ENCODE results near the gene APOBEC3C.

DNA sequence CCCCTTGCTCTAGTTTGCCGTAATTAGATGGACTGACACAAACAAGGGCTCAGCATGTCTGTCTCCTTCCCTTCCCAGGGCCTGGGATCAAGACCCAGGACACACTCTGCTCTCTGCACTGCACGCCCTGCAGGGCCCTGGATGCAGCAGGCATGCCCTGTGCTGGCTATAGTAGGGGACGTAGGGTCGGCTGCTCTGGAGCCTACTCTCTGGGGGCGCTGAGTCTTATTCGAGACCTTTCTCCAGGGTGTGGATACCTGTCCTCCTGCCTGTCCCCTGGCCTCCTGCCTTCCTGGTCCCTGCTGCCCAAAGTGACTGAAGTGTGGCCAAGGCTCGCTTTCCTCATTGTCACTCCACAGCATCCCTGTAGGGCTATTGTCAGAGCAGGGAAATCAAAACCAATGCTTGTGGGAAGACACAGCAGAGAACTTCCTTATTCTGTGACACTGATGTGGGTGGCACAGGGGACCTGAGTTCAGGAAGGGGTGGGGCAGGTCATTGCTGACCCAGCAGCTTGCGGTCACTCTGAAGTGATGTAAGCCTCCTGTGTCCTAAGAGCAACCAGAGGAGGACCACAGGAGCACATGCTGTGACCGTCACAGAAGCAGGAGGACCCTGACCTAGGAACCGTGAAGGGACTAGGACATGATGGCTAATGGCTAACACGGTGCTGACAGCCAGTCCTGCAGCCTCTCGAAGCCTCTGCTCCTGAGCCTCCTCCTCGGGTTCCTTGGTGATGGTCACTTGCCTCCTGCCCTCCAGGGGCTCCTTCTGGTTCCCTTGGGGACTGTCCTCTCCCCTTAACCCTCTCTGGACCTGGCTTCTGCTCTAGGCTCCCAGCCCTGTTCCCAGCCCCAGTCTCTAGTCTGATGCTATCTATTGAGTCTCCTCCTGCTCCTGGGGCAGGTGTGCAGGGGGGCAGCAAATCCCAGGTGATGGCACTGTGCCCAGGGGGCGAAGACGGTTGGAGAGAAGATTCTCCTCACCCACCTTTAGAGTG, 46.3 kb upstream of the APOBEC3C start:
- TF ChIP-seq JUND (IDR thresholded peaks at IDR 0.05): no peak
- TF ChIP-seq, protein P1, sequence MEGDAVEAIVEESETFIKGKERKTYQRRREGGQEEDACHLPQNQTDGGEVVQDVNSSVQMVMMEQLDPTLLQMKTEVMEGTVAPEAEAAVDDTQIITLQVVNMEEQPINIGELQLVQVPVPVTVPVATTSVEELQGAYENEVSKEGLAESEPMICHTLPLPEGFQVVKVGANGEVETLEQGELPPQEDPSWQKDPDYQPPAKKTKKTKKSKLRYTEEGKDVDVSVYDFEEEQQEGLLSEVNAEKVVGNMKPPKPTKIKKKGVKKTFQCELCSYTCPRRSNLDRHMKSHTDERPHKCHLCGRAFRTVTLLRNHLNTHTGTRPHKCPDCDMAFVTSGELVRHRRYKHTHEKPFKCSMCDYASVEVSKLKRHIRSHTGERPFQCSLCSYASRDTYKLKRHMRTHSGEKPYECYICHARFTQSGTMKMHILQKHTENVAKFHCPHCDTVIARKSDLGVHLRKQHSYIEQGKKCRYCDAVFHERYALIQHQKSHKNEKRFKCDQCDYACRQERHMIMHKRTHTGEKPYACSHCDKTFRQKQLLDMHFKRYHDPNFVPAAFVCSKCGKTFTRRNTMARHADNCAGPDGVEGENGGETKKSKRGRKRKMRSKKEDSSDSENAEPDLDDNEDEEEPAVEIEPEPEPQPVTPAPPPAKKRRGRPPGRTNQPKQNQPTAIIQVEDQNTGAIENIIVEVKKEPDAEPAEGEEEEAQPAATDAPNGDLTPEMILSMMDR (IDR thresholded peaks at IDR 0.05): no peak
- no peak for TF ChIP-seq TCF12 (IDR thresholded peaks at IDR 0.05)
- no peak for TF ChIP-seq RAD21 (IDR thresholded peaks at IDR 0.05; ENCODE audit: low read length)
- no peak for TF ChIP-seq EZH2phosphoT487 (IDR thresholded peaks at IDR 0.05; ENCODE audit: borderline replicate concordance, low read depth)
- TF ChIP-seq TAF1 (IDR thresholded peaks at IDR 0.05; ENCODE audit: borderline replicate concordance, low read depth, low read length): no peak
- TF ChIP-seq SMC3 (IDR thresholded peaks at IDR 0.05; ENCODE audit: low read depth, low read length): no peak
- TF ChIP-seq RCOR1 (IDR thresholded peaks at IDR 0.05; ENCODE audit: low read length): no peak
